CD14-positive monocyte (primary cell): ENCODE data around the gene ATG13. TPM values are rescaled to one million over a fixed set of nuclear protein-coding genes. Genes with fewer than 3 reads are reported as not detected.

Experiments
- DNase-seq, 3 donors: peaks; one replicate each; pipeline ENCODE4 v3.0.0-alpha.2; 2011 to 2022
- H2AFZ ChIP-seq: 2 replicates; pipeline ENCODE4 v1.6.0; 2012; ENCODE audit warnings: mild to moderate bottlenecking, low read depth, low read length, inconsistent platforms; ENCODE audit not compliant: insufficient read depth, poor library complexity, severe bottlenecking
- H3K27ac ChIP-seq, 2 donors: 1 replicate in 1 of 2; 2 replicates in 1 of 2; pipeline ENCODE4 v1.5.1; 2012 to 2013; ENCODE audit warnings: low read length in 2 of 2, control low read depth in 1 of 2, inconsistent platforms in 1 of 2, low read depth in 1 of 2, mild to moderate bottlenecking in 1 of 2
- H3K27me3 ChIP-seq, 2 donors: one replicate each; pipeline versions ENCODE4 v1.6.0 to v1.6.1; 2011 to 2013; ENCODE audit warnings: low read length in 2 of 2; ENCODE audit not compliant: control insufficient read depth in 2 of 2, insufficient read depth in 2 of 2
- H3K36me3 ChIP-seq, 2 donors: replicated peaks in 1 of 2; 1 replicate in 1 of 2; 2 replicates in 1 of 2; pipeline versions ENCODE4 v1.5.1 to v1.6.1; 2012 to 2013; ENCODE audit warnings: low read length in 2 of 2, control low read depth in 1 of 2, inconsistent platforms in 1 of 2, mild to moderate bottlenecking in 1 of 2; ENCODE audit not compliant: insufficient read depth in 2 of 2, control insufficient read depth in 1 of 2
- H3K4me1 ChIP-seq, 2 donors: 1 replicate in 1 of 2; 2 replicates in 1 of 2; pipeline versions ENCODE4 v1.5.1 to v1.6.1; 2012 to 2013; ENCODE audit warnings: low read length in 2 of 2, control low read depth in 1 of 2, inconsistent platforms in 1 of 2, mild to moderate bottlenecking in 1 of 2, moderate library complexity in 1 of 2; ENCODE audit not compliant: insufficient read depth in 2 of 2, control insufficient read depth in 1 of 2
- H3K4me2 ChIP-seq: replicated peaks from 2 replicates; pipeline ENCODE3; 2012; ENCODE audit warnings: low read length, moderate library complexity, mild to moderate bottlenecking; ENCODE audit not compliant: poor library complexity, severe bottlenecking; ENCODE audit errors: extremely low read depth
- H3K4me3 ChIP-seq, 3 experiments: fragments of 200-600 bp in 1 of 3; sonication (generic) in 1 of 3; replicated peaks in 1 of 3; 1 replicate in 2 of 3; 2 replicates in 1 of 3; pipeline ENCODE4 v1.5.1; 2011 to 2013; ENCODE audit warnings: low read length in 3 of 3, mild to moderate bottlenecking in 3 of 3, control low read depth in 2 of 3, low read depth in 2 of 3, inconsistent platforms in 1 of 3, moderate library complexity in 1 of 3
- H3K79me2 ChIP-seq: 2 replicates; pipeline ENCODE4 v1.6.0; 2012; ENCODE audit warnings: mild to moderate bottlenecking, control low read depth, inconsistent platforms, low read length, moderate library complexity; ENCODE audit not compliant: insufficient read depth
- H3K9ac ChIP-seq: 2 replicates; pipeline ENCODE4 v1.6.0; 2017; ENCODE audit warnings: low read length, mild to moderate bottlenecking; ENCODE audit not compliant: insufficient read depth, poor library complexity, severe bottlenecking
- H3K9me3 ChIP-seq, 2 donors: replicated peaks in 1 of 2; 1 replicate in 1 of 2; 2 replicates in 1 of 2; pipeline versions ENCODE4 v1.5.1 to v1.6.1; 2012 to 2013; ENCODE audit warnings: low read length in 2 of 2, control low read depth in 1 of 2; ENCODE audit not compliant: control insufficient read depth in 1 of 2, insufficient read depth in 1 of 2
- H4K20me1 ChIP-seq: 2 replicates; pipeline ENCODE4 v1.6.0; 2012; ENCODE audit warnings: mild to moderate bottlenecking, low read length, control low read depth, moderate library complexity; ENCODE audit not compliant: insufficient read depth
- H3K27ac Mint-ChIP-seq, 7 donors: one replicate each; pipeline ENCODE4 v1.8.0; 2020; ENCODE audit warnings: mild to moderate bottlenecking in 7 of 7, mixed read lengths in 7 of 7, moderate library complexity in 6 of 7, inconsistent platforms in 2 of 7
- H3K27me3 Mint-ChIP-seq, 3 donors: one replicate each; pipeline ENCODE4 v1.8.0; 2021 to 2022; ENCODE audit warnings: low read depth in 3 of 3, mild to moderate bottlenecking in 3 of 3, mixed read lengths in 3 of 3, moderate library complexity in 3 of 3, inconsistent platforms in 1 of 3
- H3K36me3 Mint-ChIP-seq, 2 donors: one replicate each; pipeline ENCODE4 v1.8.0; 2020; ENCODE audit warnings: mixed read lengths in 2 of 2, inconsistent platforms in 1 of 2, mild to moderate bottlenecking in 1 of 2
- H3K4me1 Mint-ChIP-seq: one replicate; pipeline ENCODE4 v1.8.0; 2020; ENCODE audit warnings: mild to moderate bottlenecking, mixed read lengths
- H3K4me3 Mint-ChIP-seq, 2 donors: one replicate each; pipeline ENCODE4 v1.8.0; 2020; ENCODE audit warnings: mild to moderate bottlenecking in 2 of 2, mixed read lengths in 2 of 2, moderate library complexity in 1 of 2
- H3K9me3 Mint-ChIP-seq, 7 donors: one replicate each; pipeline ENCODE4 v1.8.0; 2020 to 2022; ENCODE audit warnings: mixed read lengths in 7 of 7, mild to moderate bottlenecking in 6 of 7, moderate library complexity in 6 of 7, inconsistent platforms in 2 of 7
- WGBS: methylation state at CpG from one replicate; pipeline ENCODE4 v1.1.5; 2013; ENCODE audit warnings: missing lambda C conversion rate; ENCODE audit not compliant: insufficient coverage; 5-methylcytosine and 5-hydroxymethylcytosine counted together
- intact Hi-C, 2 donors: fragments of 100-400 bp; cut with micrococcal nuclease; formaldehyde crosslinking; loops; one replicate each; pipeline versions ENCODE4 v1.15.0 to v1.15.1; 2023
- polyA plus RNA-seq, 3 donors: library from polyadenylated mRNA; depleted of rRNA in 1 of 3; unstranded in 2 of 3; stranded (reverse) in 1 of 3; fragments of 300-500 nt in 2 of 3; fragments of >200 nt in 1 of 3; fragmentation: Illumina TruSeq in 2 of 3; gene quantifications; 1 replicate in 2 of 3; 2 replicates in 1 of 3; pipeline ENCODE4 v1.2.3, GENCODE V29; 2012 to 2021
- TF ChIP-seq, protein P1 (sequence below): fragments of 200-600 bp; IDR thresholded peaks from one replicate; pipeline ENCODE4 v1.8.0; 2022; ENCODE audit warnings: antibody characterized with exemption, mild to moderate bottlenecking

Gene ATG13
- polyA plus RNA-seq, 3 donors = 33.7 to 55.5 (median 51.2) TPM

- H3K4me3 ChIP-seq = no peak overlapping the region
Measured at GRCh38 chr11:46618837-46619236, 1.5 kb downstream of the ATG13 start.

GRCh38 chr11:46625406-46625805 lies 8.1 kb downstream of the ATG13 start:
- H3K4me1 ChIP-seq = no peaks in the 10 kb centered on the region
- peaks cover 76% of the 10 kb centered on the region for H4K20me1 ChIP-seq
- H2AFZ ChIP-seq = no peak overlapping the region
- H3K9me3 ChIP-seq = no peaks in the 10 kb centered on the region
- no peaks in the 10 kb centered on the region for H3K27me3 ChIP-seq
- intact Hi-C loops = no loop called here
- DNase-seq = no peak
- TF ChIP-seq, protein P1, sequence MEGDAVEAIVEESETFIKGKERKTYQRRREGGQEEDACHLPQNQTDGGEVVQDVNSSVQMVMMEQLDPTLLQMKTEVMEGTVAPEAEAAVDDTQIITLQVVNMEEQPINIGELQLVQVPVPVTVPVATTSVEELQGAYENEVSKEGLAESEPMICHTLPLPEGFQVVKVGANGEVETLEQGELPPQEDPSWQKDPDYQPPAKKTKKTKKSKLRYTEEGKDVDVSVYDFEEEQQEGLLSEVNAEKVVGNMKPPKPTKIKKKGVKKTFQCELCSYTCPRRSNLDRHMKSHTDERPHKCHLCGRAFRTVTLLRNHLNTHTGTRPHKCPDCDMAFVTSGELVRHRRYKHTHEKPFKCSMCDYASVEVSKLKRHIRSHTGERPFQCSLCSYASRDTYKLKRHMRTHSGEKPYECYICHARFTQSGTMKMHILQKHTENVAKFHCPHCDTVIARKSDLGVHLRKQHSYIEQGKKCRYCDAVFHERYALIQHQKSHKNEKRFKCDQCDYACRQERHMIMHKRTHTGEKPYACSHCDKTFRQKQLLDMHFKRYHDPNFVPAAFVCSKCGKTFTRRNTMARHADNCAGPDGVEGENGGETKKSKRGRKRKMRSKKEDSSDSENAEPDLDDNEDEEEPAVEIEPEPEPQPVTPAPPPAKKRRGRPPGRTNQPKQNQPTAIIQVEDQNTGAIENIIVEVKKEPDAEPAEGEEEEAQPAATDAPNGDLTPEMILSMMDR = no peak
- H3K79me2 ChIP-seq = peaks cover 79% of the 10 kb centered on the region
- H3K36me3 ChIP-seq = peaks cover 62 to 88% of the 10 kb centered on the region in 2 donors
- Mint-ChIP-seq H3K36me3 (peaks cover 57 to 89% of the 10 kb centered on the region in 2 donors), H3K9me3 (peaks cover 0 to 1% (median 0%) of the 10 kb centered on the region in 7 donors), H3K27me3 (no peaks in the 10 kb centered on the region), H3K4me1 (peaks cover 3% of the 10 kb centered on the region), H3K4me3 (no peak overlapping the region), H3K27ac (peak overlapping the region in 2 of 7 donors; percentile 30)
- H3K4me3 ChIP-seq = no peak overlapping the region
- no peak overlapping the region for H3K9ac ChIP-seq
- 100% methylated on average over 3 of the region's 3 CpGs for WGBS
- H3K27ac ChIP-seq = no peak overlapping the region
- no peak overlapping the region for H3K4me2 ChIP-seq

More at GRCh38 chr11:46618837-46619236, 1.5 kb downstream of the ATG13 start:
- WGBS = 89% methylated on average over 5 of the region's 6 CpGs
- peak overlapping the region in 4 of 7 donors; percentile 18 to 81 (median 34) for H3K27ac Mint-ChIP-seq
- Histone ChIP-seq H3K27me3 (no peaks in the 10 kb centered on the region), H4K20me1 (peaks cover 31% of the 10 kb centered on the region), H3K4me1 (peaks cover 17 to 25% of the 10 kb centered on the region in 2 donors), H3K36me3 (peaks cover 24 to 32% of the 10 kb centered on the region in 2 donors), H3K9ac (no peak overlapping the region), H3K9me3 (no peaks in the 10 kb centered on the region), H3K4me2 (peak overlapping the region; percentile 87), H3K79me2 (peaks cover 75% of the 10 kb centered on the region), H3K27ac (peak overlapping the region in 1 of 2 donors; percentile 41), H2AFZ (no peak overlapping the region)
- H3K9me3 Mint-ChIP-seq = no peaks in the 10 kb centered on the region
- H3K4me3 Mint-ChIP-seq = no peak overlapping the region
- peaks cover 20 to 38% of the 10 kb centered on the region in 2 donors for H3K36me3 Mint-ChIP-seq
- H3K4me1 Mint-ChIP-seq = peaks cover 26% of the 10 kb centered on the region
- TF ChIP-seq, protein P1 = no peak
- intact Hi-C loops = loop anchor here (5.0 to 10.0 kb wide), 4 partner anchors 83 to 704 kb away; partner anchors contain the start of genes ARFGAP2 (in 1 of the 2), ARHGAP1 (in 1 of the 2), MDK (in 1 of the 2) and PEX16 (in 1 of the 2)
- no peak for DNase-seq
- no peaks in the 10 kb centered on the region for H3K27me3 Mint-ChIP-seq
